Gastrocnemius medialis (tissue), 4 donors: ENCODE results near the gene SLC39A13. TPM values are rescaled to one million over a fixed set of nuclear protein-coding genes. Genes with fewer than 3 reads are reported as not detected.

Experiments
- ATAC-seq, 2 donors: fragments of 150-250 bp; one replicate each; pipeline ENCODE4 v1.9.1; 2016
- DNase-seq, 2 donors: peaks; one replicate each; pipeline ENCODE4 v3.0.0-alpha.2; 2019
- H3K27ac ChIP-seq, 4 donors: fragments of 200-600 bp; sonication (generic); 1 replicate in 1 of 4; 2 replicates in 3 of 4; pipeline ENCODE4 v1.5.1; 2016 to 2018; ENCODE audit warnings: mild to moderate bottlenecking in 2 of 4, moderate library complexity in 1 of 4
- H3K27me3 ChIP-seq, 3 donors: fragments of 200-600 bp; sonication (generic) in 2 of 3; 1 replicate in 1 of 3; 2 replicates in 2 of 3; pipeline versions ENCODE4 v1.5.1 to v1.6.0; 2016 to 2019; ENCODE audit warnings: mild to moderate bottlenecking in 1 of 3, moderate library complexity in 1 of 3
- H3K36me3 ChIP-seq, 2 donors: fragments of 200-600 bp; sonication (generic) in 1 of 2; one replicate each; pipeline ENCODE4 v1.5.1; 2017 to 2018
- H3K4me1 ChIP-seq, 2 donors: fragments of 200-600 bp; sonication (generic) in 1 of 2; one replicate each; pipeline ENCODE4 v1.5.1; 2016 to 2017; ENCODE audit warnings: mild to moderate bottlenecking in 2 of 2
- H3K4me3 ChIP-seq, 4 donors: fragments of 200-600 bp; sonication (generic) in 3 of 4; 1 replicate in 1 of 4; 2 replicates in 3 of 4; pipeline ENCODE4 v1.5.1; 2016 to 2019; ENCODE audit warnings: mild to moderate bottlenecking in 2 of 4
- H3K9me3 ChIP-seq, 3 donors: fragments of 200-600 bp; sonication (generic) in 2 of 3; 1 replicate in 1 of 3; 2 replicates in 2 of 3; pipeline ENCODE4 v1.5.1; 2016 to 2019
- CTCF ChIP-seq, 5 experiments: fragments of 450-650 bp in 3 of 5; fragments of 200-600 bp in 2 of 5; sonication (generic) in 2 of 5; IDR thresholded peaks in 4 of 5; conservative IDR thresholded peaks in 1 of 5; 1 replicate in 4 of 5; 2 replicates in 1 of 5; pipeline ENCODE4 v1.5.1; 2016 to 2019; ENCODE audit warnings: antibody characterized with exemption in 5 of 5, mild to moderate bottlenecking in 3 of 5, moderate library complexity in 3 of 5
- POLR2A ChIP-seq, 2 donors: fragments of 450-650 bp; IDR thresholded peaks; one replicate each; pipeline ENCODE4 v1.6.1; 2017; ENCODE audit warnings: antibody characterized with exemption in 2 of 2, mild to moderate bottlenecking in 2 of 2, moderate library complexity in 2 of 2
- in situ Hi-C, 4 donors: fragments of 200-750 bp; cut with MboI; loops; one replicate each; pipeline versions ENCODE4 v1.15.0 to v1.8.0; 2017; ENCODE audit warnings: low sequenced_read_pairs in 4 of 4
- intact Hi-C: fragments of 100-400 bp; cut with DNase I; formaldehyde crosslinking; loops from one replicate; pipeline ENCODE4 v1.15.1; 2023; ENCODE audit warnings: low total_unique reads
- total RNA-seq, 4 donors: library from RNA; depleted of rRNA; stranded (reverse); fragments of >200 nt; gene quantifications; one replicate each; pipeline versions ENCODE4 v1.1.0 to v1.2.3, GENCODE V29; 2016

The SLC39A13 gene
- total RNA-seq, 4 donors from 2014 or later: 16.8 to 48.9 (median 25.6) TPM

- no peaks in the 10 kb centered on the region for H3K27me3 ChIP-seq
- ATAC-seq: no peak
- H3K27ac ChIP-seq: peak overlapping the region; percentile 72 to 82 (median 80)
- intact Hi-C loops: no loop called here
- no peaks in the 10 kb centered on the region for H3K9me3 ChIP-seq
- peak overlapping the region in 1 of 4 donors; percentile 18 for H3K4me3 ChIP-seq
- no peaks in the 10 kb centered on the region for H3K36me3 ChIP-seq
- no peak for DNase-seq
- H3K4me1 ChIP-seq: peaks cover 6 to 22% of the 10 kb centered on the region in 2 donors
- in situ Hi-C loops: no loop called here
- TF ChIP-seq CTCF (IDR thresholded peaks at IDR 0.05 in 4 of 5, conservative IDR thresholded peaks at IDR 0.05 in 1 of 5) (no peak), POLR2A (IDR thresholded peaks at IDR 0.05) (no peak)
These were observed 13.0 kb upstream of the SLC39A13 start for GRCh38 chr11:47395223-47396048.

GRCh38 chr11:47396049-47396320, 12.4 kb upstream of the SLC39A13 start:
- H3K27ac ChIP-seq: peak overlapping the region; percentile 72 to 82 (median 80)
- no peaks in the 10 kb centered on the region for H3K9me3 ChIP-seq
- no peaks in the 10 kb centered on the region for H3K36me3 ChIP-seq
- no peak for DNase-seq
- H3K27me3 ChIP-seq: no peaks in the 10 kb centered on the region
- no peak overlapping the region for H3K4me3 ChIP-seq
- ATAC-seq: no peak
- H3K4me1 ChIP-seq: peaks cover 6 to 22% of the 10 kb centered on the region in 2 donors
- TF ChIP-seq POLR2A (IDR thresholded peaks at IDR 0.05): no peak
- TF ChIP-seq CTCF (IDR thresholded peaks at IDR 0.05 in 4 of 5, conservative IDR thresholded peaks at IDR 0.05 in 1 of 5): no peak
- in situ Hi-C loops: no loop called here
- intact Hi-C loops: no loop called here

- H3K4me1 ChIP-seq: peaks cover 6 to 17% of the 10 kb centered on the region in 2 donors
- no peaks in the 10 kb centered on the region for H3K36me3 ChIP-seq
- ATAC-seq: no peak
- no peak overlapping the region for H3K27ac ChIP-seq
- in situ Hi-C loops: no loop called here
- no peaks in the 10 kb centered on the region for H3K9me3 ChIP-seq
- no peak for DNase-seq
- no peak overlapping the region for H3K4me3 ChIP-seq
- no peaks in the 10 kb centered on the region for H3K27me3 ChIP-seq
- TF ChIP-seq POLR2A (IDR thresholded peaks at IDR 0.05) (no peak), CTCF (IDR thresholded peaks at IDR 0.05 in 4 of 5, conservative IDR thresholded peaks at IDR 0.05 in 1 of 5) (no peak)
- intact Hi-C loops: no loop called here
These were observed 10.4 kb upstream of the SLC39A13 start for GRCh38 chr11:47398011-47398410.

- H3K4me1 ChIP-seq: peaks cover 1 to 12% of the 10 kb centered on the region in 2 donors
- intact Hi-C loops (no loop called here), in situ Hi-C loops (no loop called here)
- DNase-seq (no peak), ATAC-seq (no peak)
- no peaks in the 10 kb centered on the region for H3K27me3 ChIP-seq
- H3K9me3 ChIP-seq: no peaks in the 10 kb centered on the region
- no peaks in the 10 kb centered on the region for H3K36me3 ChIP-seq
- no peak overlapping the region for H3K27ac ChIP-seq
- TF ChIP-seq POLR2A (IDR thresholded peaks at IDR 0.05) (no peak), CTCF (IDR thresholded peaks at IDR 0.05 in 4 of 5, conservative IDR thresholded peaks at IDR 0.05 in 1 of 5) (no peak)
- H3K4me3 ChIP-seq: no peak overlapping the region
These were observed 9.8 kb upstream of the SLC39A13 start for GRCh38 chr11:47398551-47398950.
